Mesothelial cell of epicardium (in vitro differentiated cells): ENCODE data around the gene KDM3A. TPM values are rescaled to one million over a fixed set of nuclear protein-coding genes. Genes with fewer than 3 reads are reported as not detected.

Experiments
- DNase-seq, 2 experiments: peaks; one replicate each; pipeline ENCODE4 v3.0.0; 2021; ENCODE audit warnings: low spot score in 2 of 2; ENCODE audit not compliant: unreplicated experiment in 2 of 2
- H3K27ac Mint-ChIP-seq: 2 replicates; pipeline ENCODE4 v1.8.0; 2021; ENCODE audit warnings: mixed read lengths
- H3K27me3 Mint-ChIP-seq: 2 replicates; pipeline ENCODE4 v1.8.0; 2021; ENCODE audit warnings: low read depth, mixed read lengths
- H3K36me3 Mint-ChIP-seq: 2 replicates; pipeline ENCODE4 v1.8.0; 2021; ENCODE audit warnings: mixed read lengths
- H3K4me1 Mint-ChIP-seq: 2 replicates; pipeline ENCODE4 v1.8.0; 2021; ENCODE audit warnings: mixed read lengths
- H3K4me3 Mint-ChIP-seq: 2 replicates; pipeline ENCODE4 v1.8.0; 2021; ENCODE audit warnings: mild to moderate bottlenecking, moderate library complexity, mixed read lengths
- H3K9me3 Mint-ChIP-seq: 2 replicates; pipeline ENCODE4 v1.8.0; 2021; ENCODE audit warnings: mixed read lengths
- CTCF ChIP-seq: fragments of 200-600 bp; sonication (generic); IDR thresholded peaks from one replicate; pipeline ENCODE4 v1.5.0; 2021; ENCODE audit warnings: antibody characterized with exemption; ENCODE audit not compliant: unreplicated experiment
- total RNA-seq: library from RNA; stranded (reverse); gene quantifications from 3 replicates; pipeline ENCODE4 v1.2.1, GENCODE V29; 2021

KDM3A gene
- total RNA-seq, 1 donor from 2014 or later: 113 TPM

GRCh38 chr2:86420913-86421312 lies 20.3 kb upstream of the KDM3A start:
- Mint-ChIP-seq H3K4me3 (no peak overlapping the region), H3K27ac (no peak overlapping the region), H3K36me3 (no peaks in the 10 kb centered on the region), H3K9me3 (peaks cover 10% of the 10 kb centered on the region), H3K27me3 (peaks cover 48% of the 10 kb centered on the region), H3K4me1 (no peaks in the 10 kb centered on the region)
- DNase-seq: no peak
- no peak for TF ChIP-seq CTCF

GRCh38 chr2:86426271-86426670 lies 14.9 kb upstream of the KDM3A start:
- Mint-ChIP-seq H3K4me1 (no peaks in the 10 kb centered on the region), H3K36me3 (no peaks in the 10 kb centered on the region), H3K27ac (no peak overlapping the region), H3K27me3 (peaks cover 58% of the 10 kb centered on the region), H3K4me3 (no peak overlapping the region), H3K9me3 (peaks cover 21% of the 10 kb centered on the region)
- no peak for DNase-seq
- no peak for TF ChIP-seq CTCF

- no peaks in the 10 kb centered on the region for H3K4me1 Mint-ChIP-seq
- H3K27me3 Mint-ChIP-seq: peaks cover 66% of the 10 kb centered on the region
- H3K4me3 Mint-ChIP-seq: no peak overlapping the region
These were observed 11.8 kb upstream of the KDM3A start for GRCh38 chr2:86429335-86429734.

GRCh38 chr2:86430368-86430767 lies 10.8 kb upstream of the KDM3A start:
- H3K36me3 Mint-ChIP-seq: no peaks in the 10 kb centered on the region
- no peaks in the 10 kb centered on the region for H3K4me1 Mint-ChIP-seq
- H3K27ac Mint-ChIP-seq: no peak overlapping the region
- peaks cover 62% of the 10 kb centered on the region for H3K27me3 Mint-ChIP-seq
- no peak overlapping the region for H3K4me3 Mint-ChIP-seq
- H3K9me3 Mint-ChIP-seq: peaks cover 19% of the 10 kb centered on the region
- no peak for DNase-seq
- TF ChIP-seq CTCF: no peak

More at GRCh38 chr2:86429335-86429734, 11.8 kb upstream of the KDM3A start:
- Mint-ChIP-seq H3K9me3 (peaks cover 19% of the 10 kb centered on the region), H3K36me3 (no peaks in the 10 kb centered on the region), H3K27ac (no peak overlapping the region)
- TF ChIP-seq CTCF: no peak
- DNase-seq: no peak

- no peak for TF ChIP-seq CTCF
- Mint-ChIP-seq H3K36me3 (peaks cover 6% of the 10 kb centered on the region), H3K9me3 (peaks cover 34% of the 10 kb centered on the region), H3K27me3 (peaks cover 47% of the 10 kb centered on the region), H3K27ac (no peak overlapping the region), H3K4me3 (no peak overlapping the region), H3K4me1 (no peaks in the 10 kb centered on the region)
- no peak for DNase-seq
These were observed 8.0 kb upstream of the KDM3A start for GRCh38 chr2:86433137-86433536.

GRCh38 chr2:86434290-86434689 lies 6.9 kb upstream of the KDM3A start:
- H3K27me3 Mint-ChIP-seq: peaks cover 46% of the 10 kb centered on the region
- H3K4me1 Mint-ChIP-seq: no peaks in the 10 kb centered on the region
- no peak for DNase-seq
- H3K36me3 Mint-ChIP-seq: peaks cover 8% of the 10 kb centered on the region
- peaks cover 38% of the 10 kb centered on the region for H3K9me3 Mint-ChIP-seq
- no peak overlapping the region for H3K27ac Mint-ChIP-seq
- H3K4me3 Mint-ChIP-seq: no peak overlapping the region
- TF ChIP-seq CTCF: no peak
